Lower lobe of right lung (tissue), 2 donors: ENCODE data around the gene YPEL5. TPM values are rescaled to one million over a fixed set of nuclear protein-coding genes. Genes with fewer than 3 reads are reported as not detected.

Experiments used
- ATAC-seq, 2 donors: fragments of 200-7000 bp; cut with Tn5 transposase; one replicate each; pipeline ENCODE4 v1.9.1; 2020 to 2022; ENCODE audit warnings: mild to moderate bottlenecking in 2 of 2, moderate library complexity in 2 of 2
- DNase-seq: peaks from one replicate; pipeline ENCODE4 v3.0.0-alpha.2; 2020
- H3K27ac ChIP-seq: fragments of 200-600 bp; one replicate; pipeline ENCODE4 v1.8.0; 2022
- H3K27me3 ChIP-seq: fragments of 200-600 bp; one replicate; pipeline ENCODE4 v1.8.0; 2022; ENCODE audit warnings: low read depth
- H3K36me3 ChIP-seq: fragments of 200-600 bp; one replicate; pipeline ENCODE4 v1.8.0; 2022; ENCODE audit warnings: mild to moderate bottlenecking
- H3K4me1 ChIP-seq: fragments of 200-600 bp; one replicate; pipeline ENCODE4 v1.8.0; 2022
- H3K4me3 ChIP-seq: fragments of 200-600 bp; one replicate; pipeline ENCODE4 v1.8.0; 2022; ENCODE audit warnings: mild to moderate bottlenecking
- H3K9me3 ChIP-seq: fragments of 200-600 bp; one replicate; pipeline ENCODE4 v1.8.0; 2022
- CTCF ChIP-seq: fragments of 200-600 bp; IDR thresholded peaks from one replicate; pipeline ENCODE4 v1.8.0; 2022; ENCODE audit warnings: antibody characterized with exemption, mild to moderate bottlenecking
- intact Hi-C: fragments of 100-400 bp; cut with DNase I; formaldehyde crosslinking; loops from one replicate; pipeline ENCODE4 v1.11.0; 2022
- total RNA-seq: library from RNA; stranded (reverse); fragmentation: NEBNext Ultra II Directional; extraction: Animal tissue kit (Norgen Biotek cat#: 25700); gene quantifications from one replicate; pipeline ENCODE4 v1.2.1, GENCODE V29; 2021
- donor health status: DM: no; HTN: yes; CAD: no; lungs with severe emphysema.

YPEL5 gene
- total RNA-seq, 1 donor from 2014 or later: 98.0 TPM

GRCh38 chr2:30155889-30156658, 9.3 kb downstream of the YPEL5 start:
- no peak for ATAC-seq
- DNase-seq: no peak
- Histone ChIP-seq H3K9me3 (no peaks in the 10 kb centered on the region), H3K27ac (no peak overlapping the region), H3K36me3 (peaks cover 74% of the 10 kb centered on the region), H3K4me3 (no peak overlapping the region), H3K27me3 (no peaks in the 10 kb centered on the region), H3K4me1 (peaks cover 43% of the 10 kb centered on the region)
- intact Hi-C loops: no loop called here
- TF ChIP-seq CTCF: no peak

GRCh38 chr2:30157616-30158015, 10.8 kb downstream of the YPEL5 start:
- Histone ChIP-seq H3K36me3 (peaks cover 79% of the 10 kb centered on the region), H3K4me1 (peaks cover 32% of the 10 kb centered on the region), H3K27ac (no peak overlapping the region), H3K9me3 (no peaks in the 10 kb centered on the region), H3K4me3 (no peak overlapping the region), H3K27me3 (no peaks in the 10 kb centered on the region)
- no peak for TF ChIP-seq CTCF
- intact Hi-C loops: no loop called here
- ATAC-seq (no peak), DNase-seq (no peak)

GRCh38 chr2:30159766-30160165, 13.0 kb downstream of the YPEL5 start:
- Histone ChIP-seq H3K36me3 (peaks cover 71% of the 10 kb centered on the region), H3K9me3 (no peaks in the 10 kb centered on the region), H3K27me3 (no peaks in the 10 kb centered on the region), H3K27ac (no peak overlapping the region), H3K4me3 (no peak overlapping the region), H3K4me1 (peaks cover 12% of the 10 kb centered on the region)
- intact Hi-C loops: loop anchor here (10.0 kb wide), 1 partner anchor 545 kb away; no protein-coding TSS in a partner anchor
- DNase-seq (no peak), ATAC-seq (no peak)
- no peak for TF ChIP-seq CTCF

GRCh38 chr2:30161929-30162706, 15.3 kb downstream of the YPEL5 start:
- intact Hi-C loops: loop anchor here (10.0 kb wide), 1 partner anchor 543 kb away; no protein-coding TSS in a partner anchor
- Histone ChIP-seq H3K36me3 (peaks cover 52% of the 10 kb centered on the region), H3K27me3 (no peaks in the 10 kb centered on the region), H3K4me3 (no peak overlapping the region), H3K4me1 (no peaks in the 10 kb centered on the region), H3K9me3 (no peaks in the 10 kb centered on the region), H3K27ac (no peak overlapping the region)
- DNase-seq: no peak
- no peak for TF ChIP-seq CTCF
- ATAC-seq: no peak

GRCh38 chr2:30162806-30163205, 16.0 kb downstream of the YPEL5 start:
- H3K9me3 ChIP-seq: no peaks in the 10 kb centered on the region
- no peak overlapping the region for H3K27ac ChIP-seq
- no peaks in the 10 kb centered on the region for H3K4me1 ChIP-seq
- no peaks in the 10 kb centered on the region for H3K27me3 ChIP-seq
- no peak overlapping the region for H3K4me3 ChIP-seq
- peaks cover 45% of the 10 kb centered on the region for H3K36me3 ChIP-seq
- no peak for ATAC-seq
- intact Hi-C loops: loop anchor here (10.0 kb wide), 1 partner anchor 542 kb away; no protein-coding TSS in a partner anchor
- no peak for DNase-seq
- no peak for TF ChIP-seq CTCF
